GM23338 (cell line): Measurements from ENCODE around the gene MUCL3. TPM values are rescaled to one million over a fixed set of nuclear protein-coding genes. Genes with fewer than 3 reads are reported as not detected.

Experiments used
- ATAC-seq: fragments of 200-7000 bp; cut with Tn5 transposase; 3 replicates; pipeline ENCODE4 v1.9.1; 2020
- DNase-seq: peaks from one replicate; pipeline ENCODE4 v3.0.0-alpha.2; 2015; ENCODE audit warnings: low spot score
- H2AFZ ChIP-seq: fragments of 200-600 bp; sonication (generic); 2 replicates; pipeline ENCODE4 v1.8.0; 2016; ENCODE audit warnings: antibody characterized with exemption, mild to moderate bottlenecking, moderate library complexity
- H3F3A ChIP-seq: fragments of 200-600 bp; sonication (generic); replicated peaks from 2 replicates; pipeline ENCODE4 v1.8.0; 2017; ENCODE audit warnings: antibody characterized with exemption, mixed run types, low read depth
- H3K27ac ChIP-seq: fragments of 200-600 bp; sonication (generic); 2 replicates; pipeline ENCODE4 v1.6.1; 2016; ENCODE audit warnings: low read depth
- H3K27me3 ChIP-seq: fragments of 200-600 bp; sonication (generic); 2 replicates; pipeline ENCODE4 v1.8.0; 2016; ENCODE audit warnings: mild to moderate bottlenecking, mixed run types, moderate library complexity; ENCODE audit not compliant: insufficient read depth
- H3K36me3 ChIP-seq: fragments of 200-600 bp; sonication (generic); 2 replicates; pipeline ENCODE4 v1.8.0; 2016; ENCODE audit warnings: mild to moderate bottlenecking; ENCODE audit not compliant: insufficient read depth
- H3K4me1 ChIP-seq: fragments of 200-600 bp; sonication (generic); 2 replicates; pipeline ENCODE4 v1.8.0; 2016; ENCODE audit warnings: mild to moderate bottlenecking, moderate library complexity; ENCODE audit not compliant: insufficient read depth
- H3K4me2 ChIP-seq: fragments of 200-600 bp; sonication (generic); 2 replicates; pipeline ENCODE4 v1.7.1; 2017; ENCODE audit warnings: mixed run types
- H3K4me3 ChIP-seq: fragments of 200-600 bp; sonication (generic); 2 replicates; pipeline ENCODE4 v1.6.1; 2016; ENCODE audit warnings: mixed run types
- H3K79me2 ChIP-seq: fragments of 200-600 bp; sonication (generic); replicated peaks from 2 replicates; pipeline ENCODE4 v1.8.0; 2017; ENCODE audit warnings: mild to moderate bottlenecking; ENCODE audit not compliant: insufficient read depth
- H3K9me2 ChIP-seq: fragments of 200-600 bp; sonication (generic); 2 replicates; pipeline ENCODE4 v1.8.0; 2017; ENCODE audit not compliant: insufficient read depth
- H4K20me1 ChIP-seq: fragments of 200-600 bp; sonication (generic); replicated peaks from 2 replicates; pipeline ENCODE4 v1.8.0; 2017; ENCODE audit warnings: mild to moderate bottlenecking; ENCODE audit not compliant: insufficient read depth
- H3K27ac Mint-ChIP-seq: 2 replicates; pipeline ENCODE4 v1.8.0; 2020; ENCODE audit warnings: inconsistent platforms, mild to moderate bottlenecking, moderate library complexity, mixed read lengths
- H3K27me3 Mint-ChIP-seq: 3 replicates; pipeline ENCODE4 v1.8.0; 2022; ENCODE audit warnings: low read depth, mild to moderate bottlenecking, moderate library complexity, mixed read lengths, inconsistent platforms; ENCODE audit not compliant: insufficient read depth, poor library complexity
- H3K36me3 Mint-ChIP-seq: 3 replicates; pipeline ENCODE4 v1.8.0; 2021; ENCODE audit warnings: low read depth, mild to moderate bottlenecking, inconsistent platforms, moderate library complexity, mixed read lengths
- H3K4me1 Mint-ChIP-seq: 3 replicates; pipeline ENCODE4 v1.8.0; 2020; ENCODE audit warnings: mild to moderate bottlenecking, inconsistent platforms, mixed read lengths
- H3K4me3 Mint-ChIP-seq: 3 replicates; pipeline ENCODE4 v1.8.0; 2021; ENCODE audit warnings: moderate library complexity, mild to moderate bottlenecking, inconsistent platforms, mixed read lengths
- H3K9me3 Mint-ChIP-seq: 3 replicates; pipeline ENCODE4 v1.8.0; 2020; ENCODE audit warnings: moderate library complexity, mild to moderate bottlenecking, inconsistent platforms, mixed read lengths
- CREB1 ChIP-seq: fragments of 250-450 bp; sonication (Bioruptor Pico); IDR thresholded peaks from 2 replicates; pipeline ENCODE4 v1.5.0; 2020; ENCODE audit warnings: low read depth, mild to moderate bottlenecking, moderate library complexity
- CTCF ChIP-seq, 2 experiments: fragments of 200-600 bp in 1 of 2; sonication (generic) in 1 of 2; conservative IDR thresholded peaks; 2 replicates each; pipeline versions ENCODE4 v1.5.1 to v1.6.1; 2016 to 2017; ENCODE audit warnings: antibody characterized with exemption in 2 of 2, low read depth in 2 of 2, mild to moderate bottlenecking in 2 of 2, moderate library complexity in 1 of 2
- ETS1 ChIP-seq: IDR thresholded peaks from 2 replicates; pipeline ENCODE4 v1.6.1; 2016; ENCODE audit warnings: antibody characterized with exemption
- EZH2 ChIP-seq: fragments of 200-600 bp; sonication (generic); IDR thresholded peaks from one replicate; pipeline ENCODE4 v1.8.0; 2017; ENCODE audit warnings: antibody characterized with exemption, mild to moderate bottlenecking, low read depth; ENCODE audit not compliant: unreplicated experiment
- EZH2phosphoT487 ChIP-seq: fragments of 200-600 bp; sonication (generic); IDR thresholded peaks from one replicate; pipeline ENCODE4 v1.8.1; 2018; ENCODE audit warnings: antibody characterized with exemption; ENCODE audit not compliant: unreplicated experiment
- JUNB ChIP-seq: IDR thresholded peaks from one replicate; pipeline ENCODE4 v1.6.1; 2016; ENCODE audit warnings: antibody characterized with exemption; ENCODE audit not compliant: unreplicated experiment
- NANOG ChIP-seq: IDR thresholded peaks from 2 replicates; pipeline ENCODE4 v1.6.1; 2016; ENCODE audit warnings: antibody characterized with exemption, borderline replicate concordance
- POLR2AphosphoS5 ChIP-seq: IDR thresholded peaks from 2 replicates; pipeline ENCODE4 v1.6.1; 2016; ENCODE audit warnings: antibody characterized with exemption, low read depth
- REST ChIP-seq: IDR thresholded peaks from one replicate; pipeline ENCODE4 v1.6.1; 2018; ENCODE audit warnings: antibody characterized with exemption; ENCODE audit not compliant: unreplicated experiment
- STAT1 ChIP-seq: IDR thresholded peaks from one replicate; pipeline ENCODE4 v1.6.1; 2016; ENCODE audit warnings: antibody characterized with exemption; ENCODE audit not compliant: unreplicated experiment
- ZNF114 ChIP-seq: fragments of 250-450 bp; sonication (Bioruptor Pico); IDR thresholded peaks from 2 replicates; pipeline ENCODE4 v1.5.0; 2020; ENCODE audit warnings: mild to moderate bottlenecking, moderate library complexity
- ZNF331 ChIP-seq: fragments of 250-450 bp; sonication (Bioruptor Pico); IDR thresholded peaks from 2 replicates; pipeline ENCODE4 v1.5.0; 2020; ENCODE audit warnings: low read depth, mild to moderate bottlenecking, moderate library complexity
- polyA plus RNA-seq: library from polyadenylated mRNA; unstranded; fragments of >200 nt; fragmentation: Nextera tagmentation; extraction: Ambion mirVana; gene quantifications from 2 replicates; pipeline ENCODE4 v1.2.1, GENCODE V29; 2016
- total RNA-seq: library from RNA; depleted of rRNA; stranded (reverse); fragments of >200 nt; shearing (Covaris generic); gene quantifications from 2 replicates; pipeline ENCODE4 v1.2.3, GENCODE V29; 2014
- TF ChIP-seq, protein P1 (sequence below): fragments of 250-450 bp; sonication (Bioruptor Pico); IDR thresholded peaks from 2 replicates; pipeline ENCODE4 v1.5.0; 2020; ENCODE audit warnings: mild to moderate bottlenecking, moderate library complexity

MUCL3 gene
- total and polyA plus RNA-seq, 2 experiments from 2014 or later = 0.32 TPM; not detected in 1

DNA sequence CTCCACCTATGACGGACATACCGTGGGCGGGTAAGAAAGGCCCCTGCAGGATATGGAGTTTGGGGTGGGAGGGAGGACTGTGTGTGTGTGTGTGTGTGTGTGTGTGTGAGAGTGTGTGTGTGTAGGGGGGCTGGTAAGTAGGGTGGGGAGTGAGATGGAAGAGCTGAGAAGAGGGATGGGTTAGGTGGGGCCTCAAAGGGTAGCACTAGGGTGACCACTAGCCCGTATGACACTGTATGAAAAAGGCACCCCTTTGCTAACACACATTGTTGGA is 49.4 kb upstream of the MUCL3 start (continued):
- TF ChIP-seq, protein P1, sequence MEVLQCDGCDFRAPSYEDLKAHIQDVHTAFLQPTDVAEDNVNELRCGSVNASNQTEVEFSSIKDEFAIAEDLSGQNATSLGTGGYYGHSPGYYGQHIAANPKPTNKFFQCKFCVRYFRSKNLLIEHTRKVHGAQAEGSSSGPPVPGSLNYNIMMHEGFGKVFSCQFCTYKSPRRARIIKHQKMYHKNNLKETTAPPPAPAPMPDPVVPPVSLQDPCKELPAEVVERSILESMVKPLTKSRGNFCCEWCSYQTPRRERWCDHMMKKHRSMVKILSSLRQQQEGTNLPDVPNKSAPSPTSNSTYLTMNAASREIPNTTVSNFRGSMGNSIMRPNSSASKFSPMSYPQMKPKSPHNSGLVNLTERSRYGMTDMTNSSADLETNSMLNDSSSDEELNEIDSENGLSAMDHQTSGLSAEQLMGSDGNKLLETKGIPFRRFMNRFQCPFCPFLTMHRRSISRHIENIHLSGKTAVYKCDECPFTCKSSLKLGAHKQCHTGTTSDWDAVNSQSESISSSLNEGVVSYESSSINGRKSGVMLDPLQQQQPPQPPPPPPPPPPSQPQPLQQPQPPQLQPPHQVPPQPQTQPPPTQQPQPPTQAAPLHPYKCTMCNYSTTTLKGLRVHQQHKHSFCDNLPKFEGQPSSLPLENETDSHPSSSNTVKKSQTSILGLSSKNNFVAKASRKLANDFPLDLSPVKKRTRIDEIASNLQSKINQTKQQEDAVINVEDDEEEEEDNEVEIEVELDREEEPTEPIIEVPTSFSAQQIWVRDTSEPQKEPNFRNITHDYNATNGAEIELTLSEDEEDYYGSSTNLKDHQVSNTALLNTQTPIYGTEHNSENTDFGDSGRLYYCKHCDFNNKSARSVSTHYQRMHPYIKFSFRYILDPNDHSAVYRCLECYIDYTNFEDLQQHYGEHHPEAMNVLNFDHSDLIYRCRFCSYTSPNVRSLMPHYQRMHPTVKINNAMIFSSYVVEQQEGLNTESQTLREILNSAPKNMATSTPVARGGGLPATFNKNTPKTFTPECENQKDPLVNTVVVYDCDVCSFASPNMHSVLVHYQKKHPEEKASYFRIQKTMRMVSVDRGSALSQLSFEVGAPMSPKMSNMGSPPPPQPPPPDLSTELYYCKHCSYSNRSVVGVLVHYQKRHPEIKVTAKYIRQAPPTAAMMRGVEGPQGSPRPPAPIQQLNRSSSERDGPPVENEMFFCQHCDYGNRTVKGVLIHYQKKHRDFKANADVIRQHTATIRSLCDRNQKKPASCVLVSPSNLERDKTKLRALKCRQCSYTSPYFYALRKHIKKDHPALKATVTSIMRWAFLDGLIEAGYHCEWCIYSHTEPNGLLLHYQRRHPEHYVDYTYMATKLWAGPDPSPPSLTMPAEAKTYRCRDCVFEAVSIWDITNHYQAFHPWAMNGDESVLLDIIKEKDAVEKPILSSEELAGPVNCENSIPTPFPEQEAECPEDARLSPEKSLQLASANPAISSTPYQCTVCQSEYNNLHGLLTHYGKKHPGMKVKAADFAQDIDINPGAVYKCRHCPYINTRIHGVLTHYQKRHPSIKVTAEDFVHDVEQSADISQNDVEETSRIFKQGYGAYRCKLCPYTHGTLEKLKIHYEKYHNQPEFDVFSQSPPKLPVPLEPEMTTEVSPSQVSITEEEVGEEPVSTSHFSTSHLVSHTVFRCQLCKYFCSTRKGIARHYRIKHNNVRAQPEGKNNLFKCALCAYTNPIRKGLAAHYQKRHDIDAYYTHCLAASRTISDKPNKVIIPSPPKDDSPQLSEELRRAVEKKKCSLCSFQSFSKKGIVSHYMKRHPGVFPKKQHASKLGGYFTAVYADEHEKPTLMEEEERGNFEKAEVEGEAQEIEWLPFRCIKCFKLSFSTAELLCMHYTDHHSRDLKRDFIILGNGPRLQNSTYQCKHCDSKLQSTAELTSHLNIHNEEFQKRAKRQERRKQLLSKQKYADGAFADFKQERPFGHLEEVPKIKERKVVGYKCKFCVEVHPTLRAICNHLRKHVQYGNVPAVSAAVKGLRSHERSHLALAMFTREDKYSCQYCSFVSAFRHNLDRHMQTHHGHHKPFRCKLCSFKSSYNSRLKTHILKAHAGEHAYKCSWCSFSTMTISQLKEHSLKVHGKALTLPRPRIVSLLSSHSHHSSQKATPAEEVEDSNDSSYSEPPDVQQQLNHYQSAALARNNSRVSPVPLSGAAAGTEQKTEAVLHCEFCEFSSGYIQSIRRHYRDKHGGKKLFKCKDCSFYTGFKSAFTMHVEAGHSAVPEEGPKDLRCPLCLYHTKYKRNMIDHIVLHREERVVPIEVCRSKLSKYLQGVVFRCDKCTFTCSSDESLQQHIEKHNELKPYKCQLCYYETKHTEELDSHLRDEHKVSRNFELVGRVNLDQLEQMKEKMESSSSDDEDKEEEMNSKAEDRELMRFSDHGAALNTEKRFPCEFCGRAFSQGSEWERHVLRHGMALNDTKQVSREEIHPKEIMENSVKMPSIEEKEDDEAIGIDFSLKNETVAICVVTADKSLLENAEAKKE = no peak
- TF ChIP-seq JUNB (no peak), ZNF114 (CRISPR knock-in tag) (no peak)

DNA sequence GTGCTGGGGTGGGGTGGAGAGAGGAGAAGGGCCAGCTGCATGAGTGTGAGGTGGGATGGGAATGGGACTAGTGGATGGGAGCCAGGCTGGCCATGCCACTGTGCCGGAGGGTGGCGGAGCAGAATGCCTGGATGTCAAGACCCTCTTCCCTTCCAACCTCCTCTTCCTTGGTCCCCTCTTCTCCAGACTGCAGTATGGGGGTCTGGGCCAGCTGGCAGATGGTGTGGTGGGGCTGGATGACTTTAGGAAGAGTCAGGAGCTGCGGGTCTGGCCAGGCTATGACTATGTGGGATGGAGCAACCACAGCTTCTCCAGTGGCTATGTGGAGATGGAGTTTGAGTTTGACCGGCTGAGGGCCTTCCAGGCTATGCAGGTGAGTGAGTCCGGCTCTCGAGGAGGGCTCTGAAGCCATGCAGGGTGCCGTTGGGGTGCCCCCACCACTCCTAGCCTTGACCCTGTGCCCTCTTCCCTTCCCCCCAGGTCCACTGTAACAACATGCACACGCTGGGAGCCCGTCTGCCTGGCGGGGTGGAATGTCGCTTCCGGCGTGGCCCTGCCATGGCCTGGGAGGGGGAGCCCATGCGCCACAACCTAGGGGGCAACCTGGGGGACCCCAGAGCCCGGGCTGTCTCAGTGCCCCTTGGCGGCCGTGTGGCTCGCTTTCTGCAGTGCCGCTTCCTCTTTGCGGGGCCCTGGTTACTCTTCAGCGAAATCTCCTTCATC is 48.8 kb upstream of the MUCL3 start:
- no peak overlapping the region for H3K27ac ChIP-seq
- Mint-ChIP-seq H3K27ac (no peak overlapping the region), H3K9me3 (no peaks in the 10 kb centered on the region), H3K36me3 (peaks cover 68% of the 10 kb centered on the region), H3K27me3 (peaks cover 3% of the 10 kb centered on the region), H3K4me3 (no peak overlapping the region; the same call in 2 of the 3 replicates), H3K4me1 (peaks cover 31% of the 10 kb centered on the region)
- H4K20me1 ChIP-seq = peaks cover 9% of the 10 kb centered on the region
- ATAC-seq (no peak), DNase-seq (no peak)
- H3K79me2 ChIP-seq = peaks cover 30% of the 10 kb centered on the region
- 0 out of 2 replicates have a peak, but pooled peaks cover 3% of the 10 kb centered on the region for H3F3A ChIP-seq
- H3K4me1 ChIP-seq = peaks cover 7% of the 10 kb centered on the region
- no peak overlapping the region for H3K4me3 ChIP-seq
- peaks cover 9% of the 10 kb centered on the region for H3K36me3 ChIP-seq
- H2AFZ ChIP-seq = no peak overlapping the region
- no peak overlapping the region for H3K4me2 ChIP-seq
- no peaks in the 10 kb centered on the region for H3K27me3 ChIP-seq
- no peaks in the 10 kb centered on the region for H3K9me2 ChIP-seq
- no peak for TF ChIP-seq ETS1
- TF ChIP-seq CTCF (conservative IDR thresholded peaks at IDR 0.05; ENCODE audit: low read depth in 2 of 2) = no peak
- no peak for TF ChIP-seq REST
- TF ChIP-seq NANOG = no peak
- TF ChIP-seq EZH2 = no peak
- no peak for TF ChIP-seq POLR2AphosphoS5
- TF ChIP-seq STAT1 = no peak
- TF ChIP-seq CREB1 (CRISPR knock-in tag) = no peak
- no peak for TF ChIP-seq JUNB
- no peak for TF ChIP-seq EZH2phosphoT487
- TF ChIP-seq ZNF331 (CRISPR knock-in tag) = no peak
